Ovary (tissue), 9 donors: ENCODE data around the gene APBA1. TPM values are rescaled to one million over a fixed set of nuclear protein-coding genes. Genes with fewer than 3 reads are reported as not detected.

Source experiments
- DNase-seq, 5 donors: peaks; one replicate each; pipeline ENCODE4 v3.0.0-alpha.2; 2019 to 2020
- H3K27ac ChIP-seq, 2 donors: fragments of 200-600 bp; one replicate each; pipeline versions ENCODE4 v1.5.1 to v1.8.0; 2019 to 2022
- H3K27me3 ChIP-seq: fragments of 200-600 bp; one replicate; pipeline ENCODE4 v1.8.0; 2022
- H3K36me3 ChIP-seq: fragments of 200-600 bp; sonication (generic); one replicate; pipeline ENCODE4 v1.5.1; 2019
- H3K4me1 ChIP-seq: one replicate; pipeline ENCODE4 v1.8.1; 2013; ENCODE audit warnings: mild to moderate bottlenecking, moderate library complexity; ENCODE audit not compliant: insufficient read depth
- H3K4me3 ChIP-seq: fragments of 200-600 bp; sonication (generic); one replicate; pipeline ENCODE4 v1.5.1; 2017
- H3K9me3 ChIP-seq, 2 donors: fragments of 200-600 bp in 1 of 2; sonication (generic) in 1 of 2; one replicate each; pipeline versions ENCODE4 v1.5.1 to v1.8.1; 2013 to 2019; ENCODE audit warnings: mild to moderate bottlenecking in 1 of 2, moderate library complexity in 1 of 2
- EP300 ChIP-seq: sonication (generic); formaldehyde crosslinking; IDR thresholded peaks from one replicate; pipeline ENCODE4 v1.6.1; 2017; ENCODE audit warnings: antibody characterized with exemption
- POLR2A ChIP-seq: fragments of 450-650 bp; IDR thresholded peaks from one replicate; pipeline ENCODE4 v1.6.1; 2017; ENCODE audit warnings: antibody characterized with exemption, mild to moderate bottlenecking, moderate library complexity
- WGBS, 3 donors: extraction: QIAGEN DNeasy Blood & Tissue Kit in 1 of 3; methylation state at CpG; one replicate each; pipeline versions ENCODE4 v1.1.5 to v1.1.7; 2013 to 2017; 5-methylcytosine and 5-hydroxymethylcytosine counted together
- intact Hi-C, 4 donors: fragments of 100-400 bp; cut with DNase I; formaldehyde crosslinking; loops; one replicate each; pipeline versions ENCODE4 v1.11.0 to v1.15.1; 2022 to 2023
- polyA plus RNA-seq, 2 donors: library from polyadenylated mRNA; stranded (reverse); fragments of 200-250 nt in 1 of 2; fragments of 350-450 nt in 1 of 2; fragmentation: Illumina TruSeq in 1 of 2; extraction: RNeasy Lipid Tissue Mini Kit (QIAGEN cat#74804) in 1 of 2; gene quantifications; one replicate each; pipeline ENCODE4 v1.2.3, GENCODE V29; 2013 to 2014
- total RNA-seq, 7 donors: library from RNA; depleted of rRNA in 2 of 7; stranded (reverse); fragments of >200 nt in 2 of 7; fragmentation: NEBNext Ultra II Directional in 3 of 7; extraction: Animal tissue kit (Norgen Biotek cat#: 25700) in 3 of 7; gene quantifications; one replicate each; pipeline versions ENCODE4 v1.1.0 to v1.2.4, GENCODE V29; 2016 to 2023
- TF ChIP-seq, protein P1 (sequence below), 3 donors: fragments of 450-650 bp in 2 of 3; fragments of 200-600 bp in 1 of 3; IDR thresholded peaks; one replicate each; pipeline versions ENCODE4 v1.5.1 to v1.8.0; 2016 to 2022; ENCODE audit warnings: antibody characterized with exemption in 3 of 3, mild to moderate bottlenecking in 1 of 3
- donor health status: DM: no; HTN: no; CAD: no; lungs with moderate emphysema.
- donor health status: DM: no; HTN: no; CAD: no.
- donor health status: Bipolar disorder and iron deficiency.
- donor health status: DM: yes; HTN: yes; CAD: no.
- donor health status: DM: no; HTN: no; CAD: no.
- donor health status: DM: yes; HTN: yes; CAD: no.

APBA1 gene
- total and polyA plus RNA-seq, 9 donors: 2.8 to 17.6 (median 12.9) TPM

DNA sequence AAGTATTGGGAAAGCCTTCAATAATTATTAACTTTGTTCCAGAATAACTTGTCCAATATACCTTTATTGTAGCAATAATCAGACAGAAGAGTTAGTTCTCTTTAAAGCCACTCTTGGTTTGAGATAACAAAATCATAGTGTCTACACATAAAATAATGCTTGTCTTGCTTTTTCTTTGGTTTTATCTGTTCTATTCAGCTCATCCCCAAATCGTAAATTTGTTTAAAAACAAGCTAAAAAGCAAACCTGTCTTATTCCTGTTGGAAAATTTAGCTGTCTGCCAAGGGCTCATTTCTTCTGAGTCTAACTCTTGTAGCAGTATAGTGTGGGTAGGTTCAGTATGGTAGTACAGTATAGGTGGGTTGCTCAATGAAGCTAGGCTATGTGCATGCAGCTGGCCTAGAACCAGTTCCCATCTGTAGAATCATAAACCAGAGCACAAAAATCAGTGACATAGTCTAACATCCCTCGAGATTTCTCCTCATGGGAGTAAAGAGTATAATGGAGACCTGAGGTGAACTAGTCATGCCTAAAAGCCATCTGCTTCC lies 17.9 kb upstream of the APBA1 start:
- Histone ChIP-seq H3K27me3 (no peaks in the 10 kb centered on the region), H3K4me1 (no peaks in the 10 kb centered on the region), H3K27ac (no peak overlapping the region), H3K9me3 (no peaks in the 10 kb centered on the region), H3K36me3 (no peaks in the 10 kb centered on the region), H3K4me3 (no peak overlapping the region)
- no peak for DNase-seq
- TF ChIP-seq POLR2A: no peak
- TF ChIP-seq EP300: no peak
- TF ChIP-seq, protein P1, sequence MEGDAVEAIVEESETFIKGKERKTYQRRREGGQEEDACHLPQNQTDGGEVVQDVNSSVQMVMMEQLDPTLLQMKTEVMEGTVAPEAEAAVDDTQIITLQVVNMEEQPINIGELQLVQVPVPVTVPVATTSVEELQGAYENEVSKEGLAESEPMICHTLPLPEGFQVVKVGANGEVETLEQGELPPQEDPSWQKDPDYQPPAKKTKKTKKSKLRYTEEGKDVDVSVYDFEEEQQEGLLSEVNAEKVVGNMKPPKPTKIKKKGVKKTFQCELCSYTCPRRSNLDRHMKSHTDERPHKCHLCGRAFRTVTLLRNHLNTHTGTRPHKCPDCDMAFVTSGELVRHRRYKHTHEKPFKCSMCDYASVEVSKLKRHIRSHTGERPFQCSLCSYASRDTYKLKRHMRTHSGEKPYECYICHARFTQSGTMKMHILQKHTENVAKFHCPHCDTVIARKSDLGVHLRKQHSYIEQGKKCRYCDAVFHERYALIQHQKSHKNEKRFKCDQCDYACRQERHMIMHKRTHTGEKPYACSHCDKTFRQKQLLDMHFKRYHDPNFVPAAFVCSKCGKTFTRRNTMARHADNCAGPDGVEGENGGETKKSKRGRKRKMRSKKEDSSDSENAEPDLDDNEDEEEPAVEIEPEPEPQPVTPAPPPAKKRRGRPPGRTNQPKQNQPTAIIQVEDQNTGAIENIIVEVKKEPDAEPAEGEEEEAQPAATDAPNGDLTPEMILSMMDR (IDR thresholded peaks at IDR 0.05): no peak
- intact Hi-C loops: no loop called here
- 43 to 60% (median 55%) methylated on average over 2 of the region's 2 CpGs for WGBS, 3 donors

DNA sequence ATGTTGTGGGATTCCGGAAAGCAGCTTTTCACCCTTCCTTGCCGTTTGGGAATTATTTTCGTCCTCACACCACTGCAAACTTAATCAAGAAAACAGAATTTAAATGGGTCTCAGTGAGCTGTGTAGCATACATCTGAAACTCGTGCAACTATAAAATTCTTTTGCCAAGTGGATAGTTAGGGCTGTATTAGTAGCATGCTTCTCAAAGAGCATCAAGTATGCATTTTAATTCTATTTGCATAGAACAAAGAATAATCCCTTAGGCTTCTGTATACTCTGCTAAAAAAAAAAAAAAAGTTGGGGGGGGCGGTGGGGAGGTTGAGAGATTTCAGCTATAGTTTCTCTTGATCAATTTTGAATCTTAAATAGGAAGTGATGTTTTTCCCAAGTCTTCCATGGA lies 11.8 kb upstream of the APBA1 start:
- WGBS, 3 donors: 63 to 74% (median 64%) methylated on average over 5 of the region's 5 CpGs
- TF ChIP-seq POLR2A (no peak), EP300 (no peak)
- TF ChIP-seq, protein P1 (IDR thresholded peaks at IDR 0.05): no peak
- intact Hi-C loops: no loop called here
- no peak overlapping the region for H3K4me3 ChIP-seq
- H3K9me3 ChIP-seq: no peaks in the 10 kb centered on the region
- H3K27ac ChIP-seq: no peak overlapping the region
- DNase-seq: no peak
- no peaks in the 10 kb centered on the region for H3K27me3 ChIP-seq
- no peaks in the 10 kb centered on the region for H3K4me1 ChIP-seq
- no peaks in the 10 kb centered on the region for H3K36me3 ChIP-seq

DNA sequence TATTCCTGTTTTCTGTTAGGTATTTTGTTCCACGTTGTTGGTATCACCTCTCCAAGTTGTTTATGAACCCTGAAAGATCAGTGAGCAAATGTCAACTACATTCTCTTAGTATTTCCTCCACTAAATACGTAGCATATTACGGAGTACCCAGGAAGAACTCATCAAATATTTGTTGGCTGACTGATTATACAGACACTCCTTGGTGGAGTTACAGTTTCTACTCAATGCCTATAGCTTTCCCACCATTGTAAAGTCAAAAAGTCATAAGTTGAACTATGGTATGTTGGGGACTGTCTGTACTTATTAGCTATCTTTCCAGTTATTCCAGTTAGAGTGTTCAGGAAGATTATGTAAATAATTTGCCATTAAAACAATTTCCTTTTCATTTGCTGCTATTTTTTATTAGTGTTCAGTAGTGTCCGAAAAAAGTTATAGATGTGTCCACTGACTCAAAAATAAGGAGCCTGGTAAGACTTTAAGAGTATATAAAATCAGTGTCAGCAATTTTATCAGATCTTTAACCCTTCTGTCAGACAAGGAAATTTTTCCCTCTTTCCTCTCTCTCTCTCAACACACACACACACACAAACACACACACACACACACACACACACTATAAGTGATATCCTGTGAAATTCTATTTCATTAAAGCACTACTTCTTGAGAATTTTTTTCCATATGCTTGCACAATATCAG lies 6.8 kb upstream of the APBA1 start:
- DNase-seq: no peak
- H3K4me1 ChIP-seq: no peaks in the 10 kb centered on the region
- WGBS, 3 donors: 71 to 78% (median 76%) methylated on average over 4 of the region's 4 CpGs
- no peak overlapping the region for H3K27ac ChIP-seq
- no peaks in the 10 kb centered on the region for H3K36me3 ChIP-seq
- no peak overlapping the region for H3K4me3 ChIP-seq
- no peaks in the 10 kb centered on the region for H3K27me3 ChIP-seq
- TF ChIP-seq EP300: no peak
- no peak for TF ChIP-seq POLR2A
- TF ChIP-seq, protein P1 (IDR thresholded peaks at IDR 0.05): no peak
- no peaks in the 10 kb centered on the region for H3K9me3 ChIP-seq
- intact Hi-C loops: no loop called here

DNA sequence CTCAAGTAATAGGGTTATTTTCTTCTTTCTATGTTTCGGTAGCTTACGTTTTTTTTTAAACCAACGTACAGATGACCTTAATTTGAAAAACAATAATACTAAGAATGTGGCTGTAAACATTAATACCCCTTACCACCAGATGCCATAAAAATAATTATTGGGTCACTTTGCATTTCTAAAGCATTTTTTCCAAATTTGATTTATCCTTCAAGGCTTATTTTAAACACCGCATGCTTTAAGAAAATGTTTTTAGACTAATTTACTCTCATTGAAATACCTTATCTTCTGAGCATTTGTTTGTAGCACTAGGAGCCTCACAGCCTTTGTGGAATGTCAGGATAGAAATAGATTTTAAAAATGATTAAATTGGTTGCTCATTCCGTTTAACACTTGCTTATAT lies 5.8 kb upstream of the APBA1 start:
- intact Hi-C loops: no loop called here
- Histone ChIP-seq H3K4me1 (peaks cover 1% of the 10 kb centered on the region), H3K27me3 (no peaks in the 10 kb centered on the region), H3K4me3 (no peak overlapping the region), H3K9me3 (no peaks in the 10 kb centered on the region), H3K27ac (no peak overlapping the region), H3K36me3 (no peaks in the 10 kb centered on the region)
- WGBS, 3 donors: 70 to 76% (median 71%) methylated on average over 5 of the region's 5 CpGs
- no peak for DNase-seq
- TF ChIP-seq EP300 (no peak), POLR2A (no peak)
- TF ChIP-seq, protein P1 (IDR thresholded peaks at IDR 0.05): no peak
